ENCODE results near the gene ANKRD16.
"Not testable (repeated sequence)": the region's sequence is repeated elsewhere in the genome, so short reads cannot be mapped to it uniquely, and the experiment has no call there.

The ANKRD16 gene

DNA sequence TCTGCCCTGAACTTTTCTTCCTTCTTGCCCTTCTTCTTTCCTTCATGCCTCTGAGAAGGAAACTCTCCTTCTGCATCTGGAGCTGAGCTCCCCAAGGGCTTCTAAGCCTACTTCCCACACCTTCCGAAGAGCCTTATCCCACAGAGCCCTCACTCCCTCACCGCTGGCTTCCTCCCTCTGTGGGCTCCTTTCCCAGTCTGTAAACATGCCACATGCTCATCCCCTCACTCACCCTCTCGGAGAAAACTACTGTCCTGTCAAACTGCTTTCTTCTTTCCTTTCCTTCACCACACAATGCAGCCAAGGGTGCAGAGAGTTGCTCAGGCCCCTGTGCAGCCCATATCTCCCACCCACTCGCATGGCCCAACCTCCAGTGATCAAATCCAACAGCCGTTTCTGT is 18.1 kb downstream of the ANKRD16 start:
- DNase-seq, result no peak

DNA sequence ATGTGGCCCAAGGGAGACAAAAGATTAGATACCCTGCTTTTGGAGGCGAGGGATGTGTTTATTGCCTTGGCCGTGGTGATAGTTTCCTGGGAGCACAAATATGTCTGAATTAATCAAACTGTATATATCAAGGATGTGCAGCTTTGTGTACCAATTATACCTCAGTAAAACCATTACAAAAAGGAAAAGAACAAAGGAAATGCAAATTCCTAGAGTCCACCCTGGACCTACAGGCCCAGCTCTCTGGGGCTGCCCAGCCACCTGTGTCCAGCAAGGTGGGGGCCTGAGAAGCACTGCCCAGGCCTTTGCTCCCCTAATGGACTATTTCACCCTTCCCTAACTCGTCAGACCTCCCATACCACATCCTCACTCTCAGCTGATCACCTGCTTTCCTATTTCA is 20.5 kb downstream of the ANKRD16 start:
- DNase-seq, result no peak

DNA sequence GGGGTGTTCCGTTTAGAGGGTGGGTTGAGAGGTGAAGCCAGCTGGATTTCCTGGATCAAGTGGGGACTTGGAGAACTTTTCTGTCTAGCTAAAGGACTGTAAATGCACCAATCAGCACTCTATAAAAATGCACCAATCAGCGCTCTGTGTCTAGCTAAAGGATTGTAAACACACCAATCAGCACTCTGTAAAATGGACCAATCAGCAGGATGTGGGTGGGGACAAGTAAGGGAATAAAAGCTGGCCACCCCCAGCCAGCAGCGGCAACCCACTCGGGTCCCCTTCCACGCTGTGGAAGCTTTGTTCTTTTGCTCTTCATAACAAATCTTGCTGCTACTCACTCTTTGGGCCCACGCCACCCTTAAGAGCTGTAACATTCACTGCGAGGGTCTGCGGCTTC is 21.3 kb downstream of the ANKRD16 start:
- not testable (repeated sequence) for DNase-seq

DNA sequence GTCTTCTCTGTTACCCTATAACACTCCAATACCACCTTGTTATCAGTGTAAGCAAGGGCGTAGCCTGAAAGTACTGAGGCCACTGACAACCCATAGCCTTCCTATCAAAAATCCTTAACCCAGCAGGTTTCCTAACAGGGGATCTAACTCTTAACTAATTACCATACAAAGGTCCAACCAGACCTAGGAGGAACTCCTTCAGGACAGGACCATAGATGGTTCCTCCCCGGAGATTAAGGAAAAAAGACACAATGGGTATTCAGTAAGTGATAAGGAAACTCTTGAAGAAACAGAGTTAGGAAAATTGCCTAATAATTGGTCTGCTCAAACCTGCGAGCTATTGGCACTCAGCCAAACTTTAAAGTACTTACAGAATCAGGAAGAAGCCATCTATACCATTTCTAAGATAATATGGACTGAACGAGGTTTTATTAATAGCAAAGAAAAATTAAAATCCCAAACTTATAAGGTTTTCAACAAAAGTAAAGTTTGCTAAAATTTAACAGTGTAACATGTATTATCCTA is 22.5 kb downstream of the ANKRD16 start:
- DNase-seq, result not testable (repeated sequence)

DNA sequence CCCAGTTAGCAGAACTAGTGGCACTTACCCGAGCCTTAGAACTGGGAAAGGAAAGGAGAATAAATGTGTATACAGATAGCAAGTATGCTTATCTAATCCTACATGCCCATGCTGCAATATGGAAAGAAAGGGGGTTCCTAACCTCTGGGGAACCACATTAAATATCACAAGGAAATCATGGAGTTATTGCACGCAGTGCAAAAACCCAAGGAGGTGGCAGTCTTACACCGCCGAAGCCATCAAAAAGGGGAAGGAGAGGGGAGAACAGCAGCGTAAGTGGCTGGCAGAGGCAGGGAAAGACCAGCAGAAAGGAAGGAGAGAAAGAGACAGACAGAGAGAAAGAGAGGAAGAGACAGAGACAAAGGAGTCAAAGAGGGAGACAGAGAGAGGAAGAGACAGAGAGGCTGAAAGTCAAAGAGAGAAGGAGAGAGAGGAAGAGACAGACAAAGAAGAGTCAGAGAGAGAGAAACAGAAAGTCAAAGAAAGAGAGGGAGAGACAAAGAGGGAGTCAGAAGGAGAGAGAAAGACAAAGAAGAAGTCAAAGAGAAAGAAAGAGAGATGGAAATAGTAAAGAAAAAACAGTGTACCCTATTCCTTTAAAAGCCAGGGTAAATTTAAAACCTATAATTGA is 23.1 kb downstream of the ANKRD16 start:
- not testable (repeated sequence) for DNase-seq

DNA sequence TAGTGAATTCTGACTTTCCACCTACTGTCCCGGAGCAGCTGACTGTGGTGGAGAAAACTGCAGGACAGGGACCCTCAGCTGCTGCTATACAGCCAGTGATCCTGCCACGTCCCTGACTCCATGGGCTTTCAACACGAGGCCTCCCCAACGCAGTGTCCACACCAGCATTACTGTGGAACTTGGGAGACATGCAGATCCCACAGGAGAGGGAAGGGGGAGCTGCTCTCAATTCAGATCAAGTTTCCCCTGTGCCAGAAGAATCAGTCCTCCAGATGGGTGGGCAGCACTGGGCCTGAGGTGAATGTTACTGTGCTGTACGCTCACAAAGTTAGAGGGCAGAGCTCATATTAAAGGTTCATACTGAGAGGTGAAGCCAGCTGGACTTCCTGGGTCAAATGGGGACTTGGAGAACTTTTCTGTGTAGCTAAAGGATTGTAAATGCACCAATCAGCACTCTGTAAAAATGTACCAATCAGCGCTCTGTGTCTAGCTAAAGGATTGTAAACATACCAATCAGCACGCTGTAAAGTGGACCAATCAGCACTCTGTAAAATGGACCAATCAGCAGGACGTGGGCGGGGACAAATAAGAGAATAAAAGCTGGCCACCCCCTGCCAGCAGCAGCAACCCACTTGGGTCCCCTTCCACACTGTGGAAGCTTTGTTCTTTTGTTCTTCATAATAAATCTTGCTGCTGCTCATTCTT is 26.6 kb downstream of the ANKRD16 start:
- DNase-seq, result not testable (repeated sequence)

DNA sequence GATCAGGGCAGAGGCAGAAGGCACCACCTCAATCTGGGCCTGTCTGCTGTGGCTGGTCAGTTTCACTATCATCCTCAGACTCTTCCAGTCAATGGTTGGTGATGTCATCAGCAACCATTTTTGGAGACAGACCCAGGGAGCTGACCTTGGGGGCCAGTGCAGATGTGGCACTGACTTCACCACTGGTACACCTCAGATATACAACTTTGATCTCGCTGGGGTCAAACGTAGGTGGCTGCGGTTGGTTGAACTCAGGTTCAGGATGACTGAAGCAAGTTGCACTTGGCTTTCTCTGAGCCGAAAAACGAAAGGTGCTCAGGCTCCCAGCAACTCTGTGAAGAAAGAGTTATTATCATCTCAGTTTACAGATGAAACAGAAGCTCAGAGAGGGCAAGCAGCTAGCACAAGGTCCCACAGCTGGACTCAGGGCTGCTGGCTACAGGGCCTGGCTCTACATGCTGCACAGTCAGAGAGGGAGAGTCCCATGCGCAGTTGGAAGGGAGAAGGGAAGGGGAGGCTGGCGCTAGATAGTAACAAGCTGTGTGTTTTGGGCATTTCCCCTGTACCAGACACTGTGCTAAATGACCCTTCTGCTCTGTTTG is 27.2 kb downstream of the ANKRD16 start:
- DNase-seq, result no peak

DNA sequence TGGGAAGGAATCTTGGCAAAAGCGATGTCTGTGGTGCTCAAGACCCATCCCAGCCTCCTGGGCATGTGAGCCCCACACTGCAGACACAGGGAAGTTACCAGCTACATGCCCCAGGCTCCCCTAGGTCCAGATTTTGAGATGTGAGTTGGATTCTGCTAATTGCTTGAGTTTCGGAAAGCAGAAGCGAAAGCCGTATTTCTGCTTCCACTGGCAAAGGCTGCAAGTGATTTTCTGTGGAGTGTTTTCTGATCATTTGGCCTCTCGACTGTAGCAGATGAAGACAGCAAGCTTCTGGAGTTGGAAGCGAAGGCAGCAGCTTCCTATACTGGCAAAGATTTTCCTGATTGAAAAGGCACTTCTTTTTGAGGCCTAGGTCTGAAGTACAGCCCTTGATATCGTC is 29.6 kb downstream of the ANKRD16 start:
- DNase-seq, result no peak

DNA sequence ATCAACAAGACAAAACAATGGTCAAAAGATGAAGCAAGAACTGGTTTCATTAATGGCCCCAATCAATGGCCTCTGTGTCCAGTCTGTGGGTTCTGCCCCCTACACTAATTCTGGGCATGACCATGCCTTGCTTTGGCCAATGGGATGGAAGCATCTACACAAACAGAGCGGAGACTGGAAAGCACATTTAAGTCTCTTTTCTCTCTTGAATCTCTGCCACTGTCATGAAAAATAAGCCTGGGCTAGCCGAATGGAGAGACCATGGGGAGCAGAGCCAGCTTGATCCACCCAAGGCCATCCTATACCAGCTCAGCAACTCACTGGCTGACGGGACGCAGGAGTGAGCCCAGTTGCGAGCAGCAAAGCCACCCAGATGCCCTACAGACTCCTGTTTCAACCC is 30.9 kb downstream of the ANKRD16 start:
- no peak for DNase-seq

DNA sequence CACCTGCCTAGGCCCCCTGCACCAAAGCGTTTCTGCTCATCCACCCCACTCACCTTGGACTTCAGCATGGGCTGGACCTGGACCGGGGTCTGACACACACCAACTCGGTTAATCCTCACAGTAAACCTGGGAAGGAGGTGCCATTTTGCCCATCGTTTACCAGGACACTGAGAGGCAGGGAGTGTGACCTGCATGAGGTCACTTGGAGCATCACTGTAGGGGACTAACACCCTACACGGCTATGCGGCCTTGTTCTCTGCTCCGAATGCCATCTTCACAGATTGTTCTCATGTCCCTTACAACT is 33.0 kb downstream of the ANKRD16 start:
- DNase-seq, result no peak

DNA sequence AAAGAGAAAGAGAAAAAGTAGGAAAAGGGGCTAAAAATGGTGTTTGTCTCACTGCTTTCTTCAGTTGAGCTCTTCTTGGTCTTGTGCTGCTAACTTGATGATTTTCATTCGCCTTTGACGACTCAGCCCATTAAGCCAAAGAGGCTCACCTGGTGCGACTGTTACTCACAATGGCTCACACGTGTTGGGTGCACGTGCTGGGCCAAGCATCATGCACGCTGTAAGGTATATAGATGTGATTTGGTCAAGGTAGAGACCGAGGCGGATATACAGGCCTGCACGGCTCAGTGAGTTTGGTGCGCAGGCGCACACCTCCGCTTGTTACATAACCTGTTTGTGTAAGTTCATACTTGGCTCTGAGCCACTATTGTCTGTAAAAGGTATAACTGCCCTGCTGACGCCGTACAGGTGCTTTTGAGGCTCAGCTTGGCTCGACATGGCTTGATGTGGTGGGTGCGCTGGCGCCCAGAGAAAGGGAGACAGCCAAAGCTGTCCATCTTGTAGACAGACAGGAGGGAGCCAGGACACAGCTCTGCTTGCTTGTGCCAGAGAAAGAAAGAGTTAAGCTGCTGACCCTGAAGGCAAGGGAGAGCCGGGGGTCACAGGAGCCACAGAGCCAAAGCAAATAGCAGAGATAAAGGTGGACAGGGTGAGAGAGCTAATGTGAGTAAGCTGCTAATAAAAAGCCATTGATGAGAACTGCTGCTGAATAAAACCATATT is 33.6 kb downstream of the ANKRD16 start:
- DNase-seq, result no peak

DNA sequence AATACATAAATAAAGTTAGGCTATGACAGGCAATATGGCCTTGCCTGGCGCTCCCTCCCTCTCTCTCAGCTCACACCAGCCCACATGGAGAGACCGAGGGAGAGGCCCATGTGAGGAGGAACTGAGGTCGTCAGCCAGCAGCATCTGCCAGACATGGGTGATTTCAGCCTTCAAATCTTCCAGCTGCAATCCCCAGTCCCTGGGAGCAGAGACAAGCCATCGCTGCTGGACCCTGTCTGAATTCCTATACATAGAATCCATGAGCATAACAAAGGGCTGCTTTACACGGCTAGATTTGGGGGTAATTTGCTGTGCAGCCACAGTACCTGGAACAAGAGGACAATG is 35.6 kb downstream of the ANKRD16 start:
- DNase-seq, result no peak

DNA sequence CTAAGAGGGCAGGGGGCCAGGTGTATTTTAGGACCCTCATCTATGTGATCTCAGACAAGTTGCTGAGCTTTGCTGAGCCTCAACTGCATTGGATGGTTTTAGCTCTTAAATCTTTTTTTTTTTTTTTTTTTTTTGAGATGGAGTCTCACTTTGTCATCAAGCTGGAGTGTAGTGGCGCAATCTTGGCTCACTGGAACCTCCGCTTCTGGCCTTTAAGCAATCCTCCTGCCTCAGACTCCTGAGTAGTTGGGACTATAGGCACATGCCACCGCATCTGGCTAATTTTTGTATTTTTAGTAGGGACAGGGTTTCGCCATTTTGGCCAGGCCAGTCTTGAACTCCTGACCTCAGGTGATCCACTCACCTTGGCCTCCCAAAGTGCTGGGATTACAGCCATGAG is 43.0 kb downstream of the ANKRD16 start:
- DNase-seq, result not testable (repeated sequence)

DNA sequence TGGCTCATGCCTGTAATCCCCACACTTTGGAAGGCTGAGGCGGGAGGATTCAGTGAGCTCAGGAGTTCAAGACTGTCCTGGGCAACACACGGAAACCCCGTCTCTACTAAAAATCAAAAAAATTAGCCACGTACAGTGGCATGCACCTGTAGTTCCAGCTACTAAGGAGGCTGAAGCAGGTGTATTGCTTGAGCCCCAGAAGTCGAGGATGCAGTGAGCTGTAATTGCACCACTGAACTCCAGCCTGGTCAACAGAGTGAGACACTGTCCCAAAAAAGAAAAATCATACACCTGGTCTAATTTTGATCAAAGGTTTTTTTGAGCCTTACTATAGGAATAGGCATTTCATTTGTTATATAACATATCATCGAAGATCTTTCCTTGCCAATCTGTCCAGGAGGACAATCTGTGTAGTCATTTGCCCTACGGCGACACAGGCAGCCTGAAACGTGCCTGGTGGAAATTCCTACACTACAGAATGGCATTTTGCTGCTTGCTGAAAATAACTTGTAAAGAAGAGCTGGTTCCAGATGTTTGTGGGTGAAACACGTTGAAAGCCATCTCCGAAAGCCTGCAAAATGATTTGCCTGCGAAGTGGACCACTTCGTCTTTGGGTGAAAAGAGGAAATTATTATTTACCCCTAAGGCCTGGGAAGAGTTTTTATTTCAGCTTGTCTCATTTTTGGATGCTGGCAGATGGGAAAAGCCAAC is 45.2 kb downstream of the ANKRD16 start:
- DNase-seq, result no peak

DNA sequence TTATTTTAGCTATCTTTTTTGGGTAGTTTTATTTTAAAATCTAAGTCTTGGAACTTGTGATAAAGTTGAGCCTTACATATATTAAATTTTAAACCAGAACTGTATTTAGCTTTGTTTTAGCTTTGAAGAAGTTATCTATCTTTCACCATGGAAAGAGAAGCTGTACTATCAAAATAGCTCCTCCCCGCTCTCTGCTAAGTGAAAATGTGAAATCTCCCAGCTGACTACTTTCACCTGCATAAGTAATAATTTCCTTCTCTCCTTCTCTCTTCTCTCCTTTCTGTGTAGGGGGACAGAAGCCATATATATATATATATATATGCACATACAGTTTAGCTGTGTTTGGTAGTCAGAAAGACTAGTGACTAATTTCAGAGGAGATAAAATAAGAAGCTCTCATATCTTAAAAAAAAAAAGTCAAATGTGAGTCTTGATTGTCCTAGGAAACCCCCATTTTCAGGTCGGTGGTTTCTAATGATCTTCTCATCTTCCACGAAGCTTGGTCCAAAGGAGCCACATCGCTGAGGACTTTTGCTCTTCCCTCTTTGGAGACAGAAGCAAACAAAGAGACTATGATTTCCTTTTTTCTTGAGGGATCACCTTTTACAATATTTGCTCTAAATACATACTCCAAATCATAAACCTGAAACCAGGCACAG is 45.9 kb downstream of the ANKRD16 start:
- DNase-seq, result no peak

DNA sequence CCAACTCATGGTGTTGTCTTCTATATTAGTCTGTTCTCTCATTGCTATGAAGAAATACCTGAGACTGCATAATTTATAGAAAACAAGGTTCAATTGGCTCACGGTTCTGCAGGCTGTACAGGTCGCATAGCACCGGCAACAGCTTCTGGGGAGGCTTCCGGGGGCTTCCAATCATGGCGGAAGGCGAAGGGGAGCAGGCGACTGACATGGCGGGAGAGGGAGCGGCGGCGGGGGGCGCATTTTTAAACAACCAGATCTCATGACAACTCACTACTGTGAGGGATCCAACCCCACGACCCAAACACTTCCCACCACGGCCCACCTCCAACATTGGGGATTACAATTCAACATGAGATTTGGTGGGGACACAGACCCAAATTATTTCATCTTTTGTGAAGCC is 47.7 kb downstream of the ANKRD16 start:
- DNase-seq, result no peak

DNA sequence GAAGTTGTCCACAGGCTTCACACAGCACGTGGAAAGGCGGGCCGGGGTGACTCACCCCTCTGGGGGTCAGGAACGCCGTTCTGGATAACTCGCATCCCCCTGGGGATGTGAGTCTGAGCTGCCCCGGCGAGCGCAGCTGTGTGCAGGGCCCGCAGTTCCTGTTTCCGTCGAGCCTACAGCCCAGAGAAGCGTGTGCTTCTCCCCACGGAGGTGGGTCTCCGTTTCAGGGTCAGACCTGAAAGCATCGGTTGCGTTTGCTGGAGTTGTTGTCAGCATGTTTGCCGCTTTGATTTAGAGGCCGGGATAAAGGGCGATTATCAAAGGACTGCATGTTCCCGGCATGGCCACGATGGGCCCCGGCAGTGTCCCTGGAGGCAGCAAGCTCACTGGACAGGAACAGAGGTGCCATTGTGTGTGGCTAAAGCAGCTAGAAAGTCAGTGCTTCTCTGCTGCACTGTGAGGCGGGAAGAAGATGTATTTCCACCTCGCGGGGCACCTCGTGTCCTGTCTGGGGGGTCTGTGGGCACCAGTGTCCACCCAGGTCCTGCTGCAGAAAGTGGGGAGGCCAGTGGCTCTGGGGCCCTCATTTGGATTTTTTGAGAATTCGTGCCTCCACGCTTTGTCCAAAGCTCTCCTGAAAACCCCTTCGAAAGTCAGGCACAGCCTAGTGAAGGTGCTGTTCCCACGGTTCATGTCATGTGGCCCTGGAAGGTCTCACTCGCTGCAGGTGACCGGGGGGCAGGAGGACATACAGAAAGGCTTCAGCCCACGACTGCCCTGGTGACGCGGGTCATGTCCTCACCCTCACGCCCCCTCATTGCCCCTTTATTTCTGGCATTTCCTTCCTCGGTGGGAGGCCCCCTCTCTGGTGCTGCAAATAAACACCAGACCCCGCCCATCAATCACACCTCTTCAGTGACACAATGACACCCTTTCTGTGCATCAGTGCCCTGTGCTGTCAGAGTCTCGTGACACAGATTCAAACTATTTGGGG is 49.1 kb downstream of the ANKRD16 start:
- DNase-seq, result no peak

DNA sequence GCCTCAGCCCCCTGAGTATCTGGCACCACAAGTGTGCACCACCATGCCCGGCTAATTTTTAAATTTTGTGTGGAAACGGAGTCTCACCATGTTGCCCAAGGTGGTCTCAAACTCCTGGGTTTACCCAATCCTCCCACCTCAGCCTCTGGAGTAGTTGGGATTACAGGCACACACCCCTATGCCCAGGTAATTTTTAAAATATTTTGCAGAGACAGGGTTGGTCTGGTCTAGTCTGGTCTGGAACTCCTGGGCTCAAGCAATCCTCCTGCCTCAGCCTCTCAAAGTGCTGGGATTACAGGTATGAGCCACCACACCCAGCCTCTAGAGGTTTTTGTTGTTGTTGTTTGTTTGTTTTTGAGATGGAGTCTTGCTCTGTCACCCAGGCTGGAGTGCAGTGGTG is 53.5 kb downstream of the ANKRD16 start:
- DNase-seq, result not testable (repeated sequence)

DNA sequence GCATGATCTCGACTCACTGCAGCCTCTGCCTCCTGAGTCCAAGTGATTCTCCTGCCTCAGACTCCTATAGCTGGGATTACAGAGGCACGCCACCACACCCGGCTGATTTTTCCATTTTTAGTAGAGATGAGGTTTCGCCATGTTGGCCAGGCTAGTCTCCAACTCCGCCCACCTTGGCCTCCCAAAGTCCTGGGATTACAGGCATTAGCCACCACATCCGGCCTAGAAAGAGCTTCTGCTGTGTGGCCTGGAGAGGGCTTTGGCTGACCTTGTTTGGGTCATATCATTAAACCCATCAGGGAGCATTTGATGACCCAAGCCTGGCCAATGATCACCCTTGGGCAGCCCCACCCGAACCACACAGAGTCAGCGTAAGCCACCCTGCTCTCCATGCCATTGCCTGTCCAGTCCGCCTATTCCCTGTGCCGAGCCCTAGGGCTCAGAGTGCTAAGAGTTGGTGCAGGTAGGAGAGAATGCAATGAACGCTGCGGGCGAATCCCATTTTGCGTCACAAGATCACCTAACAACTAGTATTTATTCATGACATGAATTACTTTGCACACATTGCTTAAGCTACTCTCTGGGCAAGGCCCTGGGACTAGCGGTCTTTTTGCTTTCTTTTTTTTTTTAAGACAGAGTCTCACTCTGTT is 54.1 kb downstream of the ANKRD16 start:
- no peak for DNase-seq

DNA sequence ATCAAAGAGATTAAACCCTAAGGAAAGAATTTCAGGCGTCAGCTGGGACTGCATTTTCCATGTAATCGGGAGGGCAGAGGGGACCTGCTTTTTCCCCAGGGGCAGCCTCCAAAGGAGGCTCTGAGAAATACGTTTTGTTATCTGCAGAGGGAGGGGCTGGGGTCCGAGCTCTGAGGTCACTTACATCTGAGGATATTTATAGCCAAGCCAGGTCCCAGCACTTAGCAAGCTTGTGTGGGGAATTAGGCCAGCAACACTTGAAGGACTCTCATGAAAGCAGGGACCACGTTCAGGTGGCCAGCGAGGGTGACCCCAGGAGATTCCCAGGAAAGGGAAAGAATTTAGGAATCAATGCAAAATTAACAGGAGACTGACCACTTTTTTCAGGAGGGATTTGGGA is 55.9 kb downstream of the ANKRD16 start:
- DNase-seq, result no peak

DNA sequence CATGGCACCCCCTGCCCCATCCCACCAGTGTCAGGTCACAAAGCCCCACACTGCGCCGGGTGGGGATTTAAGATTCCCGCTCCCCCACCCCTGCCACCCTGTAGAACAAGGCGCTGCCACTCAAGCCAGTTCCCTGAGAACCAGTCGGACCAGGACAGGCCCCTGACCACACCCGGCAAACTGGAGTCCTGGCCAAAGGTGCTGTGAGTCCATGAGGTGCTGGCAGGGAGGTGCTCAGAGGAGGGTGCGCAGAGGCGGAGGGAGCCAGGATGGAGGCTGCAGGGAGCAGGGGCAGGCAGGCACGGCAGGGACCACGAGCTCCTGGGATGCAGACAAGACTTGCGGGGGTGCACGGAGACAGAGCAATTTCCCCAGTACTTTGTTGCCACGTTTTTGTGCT is 56.7 kb downstream of the ANKRD16 start:
- no peak for DNase-seq

Measured in CD4-positive, alpha-beta T cell treated with Interleukin-6 for 4 hours (primary cell).